ENCODE results near the gene CCT8L2.
"Not testable (repeated sequence)": the region's sequence is repeated elsewhere in the genome, so short reads cannot be mapped to it uniquely, and the experiment has no call there.

The CCT8L2 gene

DNA sequence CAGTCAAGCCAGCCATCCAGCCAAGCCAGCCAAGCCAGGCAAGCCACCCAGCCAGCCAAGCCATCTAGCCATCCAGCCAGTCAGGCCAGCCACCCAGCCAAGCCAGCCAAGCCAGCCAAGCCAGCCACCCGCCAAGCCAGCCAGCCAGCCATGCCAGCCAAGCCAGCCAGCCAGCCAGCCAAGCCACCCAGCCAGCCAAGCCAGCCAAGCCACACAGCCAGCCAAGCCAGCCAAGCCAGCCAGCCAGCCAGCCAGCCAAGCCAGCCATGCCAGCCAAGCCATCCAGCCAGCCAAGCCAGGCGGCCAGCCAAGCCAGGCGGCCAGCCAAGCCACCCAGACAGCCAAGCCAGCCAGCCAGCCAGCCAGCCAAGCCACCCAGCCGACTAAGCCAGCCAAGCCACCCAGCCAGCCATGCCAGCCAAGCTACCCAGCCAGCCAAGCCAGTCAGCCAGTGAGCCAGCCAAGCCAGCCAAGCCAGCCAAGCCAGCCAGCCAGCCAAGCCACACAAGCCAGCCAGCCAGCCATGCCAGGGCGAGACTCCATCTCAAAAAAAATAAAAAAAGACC is 31.4 kb downstream of the CCT8L2 start:
- not testable (repeated sequence) for H4K8ac ChIP-seq (ENCODE audit: low read depth, low read length); H3K9ac ChIP-seq (ENCODE audit: low read depth, low read length, poor library complexity); H2BK15ac ChIP-seq (ENCODE audit: low read length); H3K27ac ChIP-seq (replicated peaks; ENCODE audit: low read length); H2AFZ ChIP-seq (ENCODE audit: low read length); H3K36me3 ChIP-seq (replicated peaks in 1 of 2; ENCODE audit: control insufficient read depth in 2 of 2, insufficient read depth in 2 of 2, low read length in 2 of 2); H3K79me1 ChIP-seq (ENCODE audit: low read depth, low read length); H3K9me3 ChIP-seq (replicated peaks in 1 of 2; ENCODE audit: control insufficient read depth in 2 of 2, insufficient read depth in 1 of 2, low read depth in 1 of 2, low read length in 2 of 2); H3K4ac ChIP-seq (ENCODE audit: low read length); H4K91ac ChIP-seq (ENCODE audit: low read depth, low read length, poor library complexity); H3K4me3 ChIP-seq (ENCODE audit: low read length in 2 of 2); H2BK120ac ChIP-seq (ENCODE audit: low read depth, low read length); H3K27me3 ChIP-seq (ENCODE audit: control insufficient read depth in 3 of 3, insufficient read depth in 3 of 3, low read depth in 1 of 3, low read length in 3 of 3); DNase-seq (ENCODE audit: low spot score); H2BK12ac ChIP-seq (ENCODE audit: low read length); H3K23ac ChIP-seq (ENCODE audit: low read depth, low read length, poor library complexity); H3K4me2 ChIP-seq (ENCODE audit: insufficient read depth, low read length, poor library complexity, severe bottlenecking); H3K18ac ChIP-seq (ENCODE audit: low read length); H2AK5ac ChIP-seq (ENCODE audit: low read depth, low read length); H3K14ac ChIP-seq (ENCODE audit: low read length); H2BK5ac ChIP-seq (ENCODE audit: low read length); H3K4me1 ChIP-seq (ENCODE audit: control insufficient read depth in 2 of 2, insufficient read depth in 1 of 2, low read depth in 1 of 2, low read length in 2 of 2)
- WGBS, 2 donors (ENCODE audit: extremely low coverage in 2 of 2, insufficient read length in 2 of 2, insufficient replicate concordance in 1 of 2): no CpG with 5 or more reads among the region's 5 CpGs

DNA sequence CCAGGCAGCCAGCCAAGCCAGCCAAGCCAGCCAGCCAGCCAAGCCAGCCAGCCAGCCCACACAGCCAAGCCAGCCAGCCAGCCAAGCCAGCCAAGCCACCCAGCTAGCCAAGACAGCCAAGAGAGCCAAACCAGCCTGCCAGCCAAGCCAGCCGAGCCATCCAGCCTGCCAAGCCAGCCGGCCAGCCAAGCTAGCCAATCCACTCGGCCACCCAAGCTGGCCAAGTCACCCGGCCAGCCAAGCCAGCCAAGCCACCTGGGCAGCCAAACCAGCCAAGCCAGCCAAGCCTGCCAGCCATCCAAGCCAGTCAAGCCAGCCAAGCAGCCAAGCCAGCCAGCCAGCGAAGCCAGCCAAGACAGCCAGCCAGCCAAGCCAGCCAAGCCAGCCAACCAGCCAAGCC is 32.0 kb downstream of the CCT8L2 start:
- H3K18ac ChIP-seq (ENCODE audit: low read length); H2BK120ac ChIP-seq (ENCODE audit: low read depth, low read length); H2BK5ac ChIP-seq (ENCODE audit: low read length); H2BK15ac ChIP-seq (ENCODE audit: low read length); H3K4me2 ChIP-seq (ENCODE audit: insufficient read depth, low read length, poor library complexity, severe bottlenecking); H3K27me3 ChIP-seq (ENCODE audit: control insufficient read depth in 3 of 3, insufficient read depth in 3 of 3, low read depth in 1 of 3, low read length in 3 of 3); H3K36me3 ChIP-seq (replicated peaks in 1 of 2; ENCODE audit: control insufficient read depth in 2 of 2, insufficient read depth in 2 of 2, low read length in 2 of 2); H3K23ac ChIP-seq (ENCODE audit: low read depth, low read length, poor library complexity); H3K79me1 ChIP-seq (ENCODE audit: low read depth, low read length); H3K4me1 ChIP-seq (ENCODE audit: control insufficient read depth in 2 of 2, insufficient read depth in 1 of 2, low read depth in 1 of 2, low read length in 2 of 2); H4K91ac ChIP-seq (ENCODE audit: low read depth, low read length, poor library complexity); H3K14ac ChIP-seq (ENCODE audit: low read length); H2AFZ ChIP-seq (ENCODE audit: low read length); H3K4me3 ChIP-seq (ENCODE audit: low read length in 2 of 2); H2AK5ac ChIP-seq (ENCODE audit: low read depth, low read length); DNase-seq (ENCODE audit: low spot score); H3K9me3 ChIP-seq (replicated peaks in 1 of 2; ENCODE audit: control insufficient read depth in 2 of 2, insufficient read depth in 1 of 2, low read depth in 1 of 2, low read length in 2 of 2); H3K27ac ChIP-seq (replicated peaks; ENCODE audit: low read length); H2BK12ac ChIP-seq (ENCODE audit: low read length); H4K8ac ChIP-seq (ENCODE audit: low read depth, low read length); H3K9ac ChIP-seq (ENCODE audit: low read depth, low read length, poor library complexity); H3K4ac ChIP-seq (ENCODE audit: low read length): not testable (repeated sequence)
- WGBS, 2 donors (ENCODE audit: extremely low coverage in 2 of 2, insufficient read length in 2 of 2, insufficient replicate concordance in 1 of 2): no CpG with 5 or more reads among the region's 5 CpGs

GRCh38 chr22:16559996-16560395 is 32.6 kb downstream of the CCT8L2 start:
- not testable (repeated sequence) for H2BK5ac ChIP-seq (ENCODE audit: low read length); H3K4me3 ChIP-seq (ENCODE audit: low read length in 2 of 2); H2AK5ac ChIP-seq (ENCODE audit: low read depth, low read length); H3K4ac ChIP-seq (ENCODE audit: low read length); H3K27ac ChIP-seq (replicated peaks; ENCODE audit: low read length); H2AFZ ChIP-seq (ENCODE audit: low read length); H3K4me1 ChIP-seq (ENCODE audit: control insufficient read depth in 2 of 2, insufficient read depth in 1 of 2, low read depth in 1 of 2, low read length in 2 of 2); DNase-seq (ENCODE audit: low spot score); H4K8ac ChIP-seq (ENCODE audit: low read depth, low read length); H3K23ac ChIP-seq (ENCODE audit: low read depth, low read length, poor library complexity); H3K27me3 ChIP-seq (ENCODE audit: control insufficient read depth in 3 of 3, insufficient read depth in 3 of 3, low read depth in 1 of 3, low read length in 3 of 3); H2BK15ac ChIP-seq (ENCODE audit: low read length); H4K91ac ChIP-seq (ENCODE audit: low read depth, low read length, poor library complexity); H3K14ac ChIP-seq (ENCODE audit: low read length); H2BK12ac ChIP-seq (ENCODE audit: low read length); H3K36me3 ChIP-seq (replicated peaks in 1 of 2; ENCODE audit: control insufficient read depth in 2 of 2, insufficient read depth in 2 of 2, low read length in 2 of 2); H3K9ac ChIP-seq (ENCODE audit: low read depth, low read length, poor library complexity); H3K18ac ChIP-seq (ENCODE audit: low read length); H2BK120ac ChIP-seq (ENCODE audit: low read depth, low read length); H3K79me1 ChIP-seq (ENCODE audit: low read depth, low read length); H3K9me3 ChIP-seq (replicated peaks in 1 of 2; ENCODE audit: control insufficient read depth in 2 of 2, insufficient read depth in 1 of 2, low read depth in 1 of 2, low read length in 2 of 2); H3K4me2 ChIP-seq (ENCODE audit: insufficient read depth, low read length, poor library complexity, severe bottlenecking)
- WGBS, 2 donors (ENCODE audit: extremely low coverage in 2 of 2, insufficient read length in 2 of 2, insufficient replicate concordance in 1 of 2): no CpG with 5 or more reads among the region's 1 CpG

DNA sequence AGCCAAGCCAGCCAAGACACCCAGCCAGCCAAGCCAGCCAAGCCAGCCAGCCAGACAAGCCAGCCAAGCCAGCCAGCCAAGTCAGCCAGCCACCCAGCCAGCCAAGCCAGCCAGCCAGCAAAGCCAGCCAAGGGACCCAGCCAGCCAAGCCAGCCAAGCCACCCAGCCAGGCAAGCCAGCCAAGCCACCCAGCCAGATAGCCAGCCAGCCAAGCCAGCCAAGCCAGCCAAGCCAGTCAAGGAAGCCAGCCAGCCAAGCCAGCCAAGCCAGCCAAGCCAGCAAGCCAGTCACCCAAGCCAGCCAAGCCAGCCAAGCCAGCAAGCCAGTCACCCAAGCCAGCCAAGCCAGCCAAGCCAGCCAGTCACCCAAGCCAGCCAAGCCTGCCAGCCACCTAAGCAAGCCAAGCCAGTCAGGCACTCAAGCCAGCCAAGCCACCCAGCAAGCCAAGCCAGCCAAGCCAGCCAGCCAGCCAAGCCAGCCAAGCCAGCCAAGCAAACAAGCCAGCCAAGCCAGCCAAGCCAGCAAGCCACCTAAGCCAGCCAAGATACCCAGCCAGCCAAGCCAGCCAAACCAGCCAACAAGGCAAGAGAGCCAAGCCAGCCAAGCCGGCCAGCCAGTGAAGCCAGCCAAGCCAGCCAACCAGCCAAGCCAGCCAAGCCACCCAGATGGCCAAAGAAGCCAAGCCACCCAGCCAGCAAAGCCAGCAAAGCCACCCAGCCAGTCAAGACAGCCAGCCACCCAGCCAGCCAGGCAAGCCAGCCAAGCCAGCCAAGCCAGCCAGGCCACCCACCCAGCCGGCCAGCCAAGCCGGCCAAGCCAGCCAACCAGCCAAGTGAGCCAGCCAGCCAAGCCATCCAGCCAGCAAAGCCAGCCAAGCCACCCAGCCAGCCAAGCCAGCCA is 33.3 kb downstream of the CCT8L2 start:
- no peak for DNase-seq (ENCODE audit: low spot score)
- no peak overlapping the region for H3K4ac ChIP-seq (ENCODE audit: low read length)
- H2BK5ac ChIP-seq (ENCODE audit: low read length): no peak overlapping the region
- no peak overlapping the region for H3K27ac ChIP-seq (replicated peaks; ENCODE audit: low read length)
- H3K36me3 ChIP-seq (replicated peaks in 1 of 2; ENCODE audit: control insufficient read depth in 2 of 2, insufficient read depth in 2 of 2, low read length in 2 of 2): no peaks in the 10 kb centered on the region
- H3K4me1 ChIP-seq (ENCODE audit: control insufficient read depth in 2 of 2, insufficient read depth in 1 of 2, low read depth in 1 of 2, low read length in 2 of 2): no peaks in the 10 kb centered on the region
- no peak overlapping the region for H3K14ac ChIP-seq (ENCODE audit: low read length)
- no peak overlapping the region for H2BK15ac ChIP-seq (ENCODE audit: low read length)
- no peaks in the 10 kb centered on the region for H3K79me1 ChIP-seq (ENCODE audit: low read depth, low read length)
- no peak overlapping the region for H3K18ac ChIP-seq (ENCODE audit: low read length)
- H2BK12ac ChIP-seq (ENCODE audit: low read length): no peak overlapping the region
- H2BK120ac ChIP-seq (ENCODE audit: low read depth, low read length): no peak overlapping the region
- H4K91ac ChIP-seq (ENCODE audit: low read depth, low read length, poor library complexity): no peak overlapping the region
- no peak overlapping the region for H2AK5ac ChIP-seq (ENCODE audit: low read depth, low read length)
- H2AFZ ChIP-seq (ENCODE audit: low read length): no peak overlapping the region
- H3K27me3 ChIP-seq (ENCODE audit: control insufficient read depth in 3 of 3, insufficient read depth in 3 of 3, low read depth in 1 of 3, low read length in 3 of 3): no peaks in the 10 kb centered on the region
- no peak overlapping the region for H4K8ac ChIP-seq (ENCODE audit: low read depth, low read length)
- H3K9me3 ChIP-seq (replicated peaks in 1 of 2; ENCODE audit: control insufficient read depth in 2 of 2, insufficient read depth in 1 of 2, low read depth in 1 of 2, low read length in 2 of 2): no peaks in the 10 kb centered on the region
- H3K23ac ChIP-seq (ENCODE audit: low read depth, low read length, poor library complexity): peak overlapping the region; percentile 73
- no CpG with 5 or more reads among the region's 3 CpGs for WGBS, 2 donors (ENCODE audit: extremely low coverage in 2 of 2, insufficient read length in 2 of 2, insufficient replicate concordance in 1 of 2)
- H3K4me2 ChIP-seq (ENCODE audit: insufficient read depth, low read length, poor library complexity, severe bottlenecking): no peak overlapping the region
- H3K4me3 ChIP-seq (ENCODE audit: low read length in 2 of 2): no peak overlapping the region
- no peak overlapping the region for H3K9ac ChIP-seq (ENCODE audit: low read depth, low read length, poor library complexity)
